Thyroid gland (tissue), 4 donors: ENCODE measurements around the gene NTNG1. TPM values are rescaled to one million over a fixed set of nuclear protein-coding genes. Genes with fewer than 3 reads are reported as not detected.

Source experiments
- DNase-seq, 2 donors: peaks; one replicate each; pipeline ENCODE4 v3.0.0-alpha.2; 2019
- H3K27ac ChIP-seq, 3 donors: fragments of 200-600 bp; sonication (generic); 1 replicate in 2 of 3; 2 replicates in 1 of 3; pipeline ENCODE4 v1.5.1; 2016 to 2019; ENCODE audit warnings: mild to moderate bottlenecking in 1 of 3, moderate library complexity in 1 of 3
- H3K27me3 ChIP-seq: fragments of 200-600 bp; sonication (generic); one replicate; pipeline ENCODE4 v1.5.1; 2019
- H3K36me3 ChIP-seq, 2 donors: fragments of 200-600 bp; sonication (generic); one replicate each; pipeline ENCODE4 v1.5.1; 2016 to 2019
- H3K4me1 ChIP-seq, 2 donors: fragments of 200-600 bp; sonication (generic); one replicate each; pipeline ENCODE4 v1.5.1; 2017 to 2019
- H3K4me3 ChIP-seq, 3 donors: fragments of 200-600 bp; sonication (generic); replicated peaks in 1 of 3; 1 replicate in 2 of 3; 2 replicates in 1 of 3; pipeline ENCODE4 v1.5.1; 2016; ENCODE audit warnings: mild to moderate bottlenecking in 1 of 3
- H3K9me3 ChIP-seq: fragments of 200-600 bp; sonication (generic); one replicate; pipeline ENCODE4 v1.5.1; 2017
- POLR2A ChIP-seq, 2 donors: fragments of 450-650 bp; IDR thresholded peaks; one replicate each; pipeline ENCODE4 v1.6.1; 2017; ENCODE audit warnings: antibody characterized with exemption in 2 of 2, mild to moderate bottlenecking in 2 of 2, moderate library complexity in 1 of 2
- WGBS, 2 donors: methylation state at CpG; one replicate each; pipeline ENCODE4 v1.1.5; 2017; 5-methylcytosine and 5-hydroxymethylcytosine counted together
- intact Hi-C: fragments of 100-400 bp; cut with DNase I; formaldehyde crosslinking; loops from one replicate; pipeline ENCODE4 v1.15.1; 2023
- total RNA-seq, 4 donors: library from RNA; depleted of rRNA; stranded (reverse); fragments of >200 nt; gene quantifications; one replicate each; pipeline ENCODE4 v1.2.3, GENCODE V29; 2016
- TF ChIP-seq, protein P1 (sequence below), 6 experiments: fragments of 200-600 bp in 3 of 6; fragments of 450-650 bp in 3 of 6; sonication (generic) in 3 of 6; IDR thresholded peaks; one replicate each; pipeline ENCODE4 v1.5.1; 2016 to 2019; ENCODE audit warnings: antibody characterized with exemption in 6 of 6, mild to moderate bottlenecking in 2 of 6, inconsistent platforms in 1 of 6, moderate library complexity in 1 of 6

Gene NTNG1
- total RNA-seq, 4 donors from 2014 or later, result 0.33 to 0.56 (median 0.54) TPM; not detected in 1

- WGBS, 2 donors, result 71 to 94% methylated on average over 3 of the region's 3 CpGs
- no peaks in the 10 kb centered on the region for H3K27me3 ChIP-seq
- H3K9me3 ChIP-seq, result no peaks in the 10 kb centered on the region
- no peak overlapping the region for H3K4me3 ChIP-seq
- H3K27ac ChIP-seq, result no peak overlapping the region
- no peak for DNase-seq
- no peaks in the 10 kb centered on the region for H3K36me3 ChIP-seq
- TF ChIP-seq POLR2A (IDR thresholded peaks at IDR 0.05), result no peak
- TF ChIP-seq, protein P1, sequence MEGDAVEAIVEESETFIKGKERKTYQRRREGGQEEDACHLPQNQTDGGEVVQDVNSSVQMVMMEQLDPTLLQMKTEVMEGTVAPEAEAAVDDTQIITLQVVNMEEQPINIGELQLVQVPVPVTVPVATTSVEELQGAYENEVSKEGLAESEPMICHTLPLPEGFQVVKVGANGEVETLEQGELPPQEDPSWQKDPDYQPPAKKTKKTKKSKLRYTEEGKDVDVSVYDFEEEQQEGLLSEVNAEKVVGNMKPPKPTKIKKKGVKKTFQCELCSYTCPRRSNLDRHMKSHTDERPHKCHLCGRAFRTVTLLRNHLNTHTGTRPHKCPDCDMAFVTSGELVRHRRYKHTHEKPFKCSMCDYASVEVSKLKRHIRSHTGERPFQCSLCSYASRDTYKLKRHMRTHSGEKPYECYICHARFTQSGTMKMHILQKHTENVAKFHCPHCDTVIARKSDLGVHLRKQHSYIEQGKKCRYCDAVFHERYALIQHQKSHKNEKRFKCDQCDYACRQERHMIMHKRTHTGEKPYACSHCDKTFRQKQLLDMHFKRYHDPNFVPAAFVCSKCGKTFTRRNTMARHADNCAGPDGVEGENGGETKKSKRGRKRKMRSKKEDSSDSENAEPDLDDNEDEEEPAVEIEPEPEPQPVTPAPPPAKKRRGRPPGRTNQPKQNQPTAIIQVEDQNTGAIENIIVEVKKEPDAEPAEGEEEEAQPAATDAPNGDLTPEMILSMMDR (IDR thresholded peaks at IDR 0.05), result no peak
- no peaks in the 10 kb centered on the region for H3K4me1 ChIP-seq
- intact Hi-C loops, result no loop called here
These were observed 18.6 kb upstream of the NTNG1 start for GRCh38 chr1:107122225-107122624.

GRCh38 chr1:107123741-107124140 is 17.1 kb upstream of the NTNG1 start:
- H3K36me3 ChIP-seq, result no peaks in the 10 kb centered on the region
- H3K4me3 ChIP-seq, result no peak overlapping the region
- no peak overlapping the region for H3K27ac ChIP-seq
- no peaks in the 10 kb centered on the region for H3K4me1 ChIP-seq
- no peaks in the 10 kb centered on the region for H3K27me3 ChIP-seq
- TF ChIP-seq POLR2A (IDR thresholded peaks at IDR 0.05), result no peak
- TF ChIP-seq, protein P1 (IDR thresholded peaks at IDR 0.05), result no peak
- intact Hi-C loops, result no loop called here
- no peak for DNase-seq
- WGBS, 2 donors, result 71 to 76% methylated on average over 1 of the region's 1 CpG
- no peaks in the 10 kb centered on the region for H3K9me3 ChIP-seq

- no peak for TF ChIP-seq POLR2A (IDR thresholded peaks at IDR 0.05)
- TF ChIP-seq, protein P1 (IDR thresholded peaks at IDR 0.05), result no peak
- Histone ChIP-seq H3K4me3 (no peak overlapping the region), H3K27ac (no peak overlapping the region), H3K4me1 (no peaks in the 10 kb centered on the region), H3K27me3 (no peaks in the 10 kb centered on the region), H3K9me3 (no peaks in the 10 kb centered on the region), H3K36me3 (no peaks in the 10 kb centered on the region)
- DNase-seq, result no peak
- intact Hi-C loops, result no loop called here
- 63 to 74% methylated on average over 2 of the region's 2 CpGs for WGBS, 2 donors
These were observed 16.1 kb upstream of the NTNG1 start for GRCh38 chr1:107124694-107125093.

DNA sequence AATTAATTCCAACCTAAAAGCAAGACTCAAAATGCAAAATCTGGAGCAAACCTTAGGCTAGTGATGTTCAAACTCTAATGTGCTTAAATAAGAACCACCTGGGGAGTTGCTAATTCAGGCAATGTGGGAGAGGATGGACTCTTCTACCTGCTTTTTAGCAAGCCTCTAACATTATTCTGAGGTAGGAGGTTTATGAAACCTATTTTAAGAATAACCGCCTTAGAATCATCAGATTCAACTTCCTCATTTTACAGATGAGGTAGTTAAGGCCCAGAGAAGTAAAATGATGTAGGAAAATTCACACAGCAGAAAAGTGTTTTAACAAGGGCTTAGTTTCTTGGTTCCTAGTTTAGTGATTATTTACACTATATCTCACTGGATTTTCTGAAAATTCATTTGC is 8.6 kb upstream of the NTNG1 start:
- 80 to 87% methylated on average over 1 of the region's 1 CpG for WGBS, 2 donors
- DNase-seq, result no peak
- Histone ChIP-seq H3K4me1 (no peaks in the 10 kb centered on the region), H3K27ac (no peak overlapping the region), H3K4me3 (no peak overlapping the region), H3K27me3 (no peaks in the 10 kb centered on the region), H3K36me3 (no peaks in the 10 kb centered on the region), H3K9me3 (no peaks in the 10 kb centered on the region)
- TF ChIP-seq, protein P1 (IDR thresholded peaks at IDR 0.05), result no peak
- TF ChIP-seq POLR2A (IDR thresholded peaks at IDR 0.05), result no peak
- intact Hi-C loops, result no loop called here

GRCh38 chr1:107132780-107133179 is 8.1 kb upstream of the NTNG1 start:
- H3K9me3 ChIP-seq, result no peaks in the 10 kb centered on the region
- TF ChIP-seq POLR2A (IDR thresholded peaks at IDR 0.05), result no peak
- TF ChIP-seq, protein P1 (IDR thresholded peaks at IDR 0.05), result no peak
- no peaks in the 10 kb centered on the region for H3K36me3 ChIP-seq
- no peak overlapping the region for H3K27ac ChIP-seq
- DNase-seq, result no peak
- no peaks in the 10 kb centered on the region for H3K4me1 ChIP-seq
- intact Hi-C loops, result no loop called here
- H3K4me3 ChIP-seq, result no peak overlapping the region
- 61 to 71% methylated on average over 1 of the region's 1 CpG for WGBS, 2 donors
- no peaks in the 10 kb centered on the region for H3K27me3 ChIP-seq
